Tibial nerve (tissue), 4 donors: ENCODE results near the gene NKAIN4.

Experiments
- CTCF ChIP-seq, 5 experiments: fragments of 200-600 bp in 3 of 5; fragments of 450-650 bp in 2 of 5; sonication (generic) in 3 of 5; IDR thresholded peaks; one replicate each; pipeline ENCODE4 v1.5.1; 2016 to 2019; ENCODE audit warnings: antibody characterized with exemption in 5 of 5, mild to moderate bottlenecking in 3 of 5, moderate library complexity in 2 of 5
- EP300 ChIP-seq, 2 donors: sonication (generic); formaldehyde crosslinking; IDR thresholded peaks; one replicate each; pipeline ENCODE4 v1.6.1; 2017; ENCODE audit warnings: antibody characterized with exemption in 2 of 2, mild to moderate bottlenecking in 1 of 2
- POLR2A ChIP-seq, 2 donors: fragments of 450-650 bp; IDR thresholded peaks; one replicate each; pipeline ENCODE4 v1.6.1; 2017; ENCODE audit warnings: antibody characterized with exemption in 2 of 2, mild to moderate bottlenecking in 2 of 2, moderate library complexity in 2 of 2

GRCh38 chr20:63273059-63273579 is 18.9 kb upstream of the NKAIN4 start:
- TF ChIP-seq CTCF (IDR thresholded peaks at IDR 0.05) (no peak), EP300 (IDR thresholded peaks at IDR 0.05) (no peak), POLR2A (IDR thresholded peaks at IDR 0.05) (no peak)
